Mesenchymal stem cell (in vitro differentiated cells and primary cell): ENCODE data around the gene SOX21.
"Not testable (repeated sequence)": the region's sequence is repeated elsewhere in the genome, so short reads cannot be mapped to it uniquely, and the experiment has no call there.

ENCODE experiments used
- DNase-seq: peaks from one replicate; pipeline ENCODE4 v3.0.0-alpha.2; 2013
- H2AFZ ChIP-seq: one replicate; pipeline ENCODE4 v1.6.1; 2013; ENCODE audit warnings: low read depth, mild to moderate bottlenecking, control low read depth, inconsistent platforms, low read length, moderate library complexity
- H2AK5ac ChIP-seq: 2 replicates; pipeline ENCODE4 v1.6.1; 2013; ENCODE audit warnings: low read length, moderate library complexity, mild to moderate bottlenecking, inconsistent platforms; ENCODE audit not compliant: severe bottlenecking
- H2BK120ac ChIP-seq: one replicate; pipeline ENCODE4 v1.6.1; 2013; ENCODE audit warnings: low read depth, mild to moderate bottlenecking, inconsistent platforms, low read length, moderate library complexity
- H2BK12ac ChIP-seq, 2 experiments: one replicate each; pipeline ENCODE4 v1.6.1; 2013; ENCODE audit warnings: inconsistent platforms in 2 of 2, low read length in 2 of 2, mild to moderate bottlenecking in 2 of 2, moderate library complexity in 2 of 2, control low read depth in 1 of 2
- H2BK15ac ChIP-seq: one replicate; pipeline ENCODE4 v1.6.1; 2013; ENCODE audit warnings: mild to moderate bottlenecking, low read depth, inconsistent platforms; ENCODE audit not compliant: poor library complexity, severe bottlenecking
- H2BK5ac ChIP-seq: 2 replicates; pipeline ENCODE4 v1.6.1; 2013; ENCODE audit warnings: low read depth, mild to moderate bottlenecking, low read length, control low read depth, inconsistent platforms; ENCODE audit not compliant: poor library complexity, severe bottlenecking
- H3K14ac ChIP-seq, 2 experiments: one replicate each; pipeline ENCODE4 v1.6.1; 2013; ENCODE audit warnings: inconsistent platforms in 2 of 2, low read length in 2 of 2, control low read depth in 1 of 2, mild to moderate bottlenecking in 1 of 2, moderate library complexity in 1 of 2
- H3K18ac ChIP-seq, 2 experiments: one replicate each; pipeline ENCODE4 v1.6.1; 2013; ENCODE audit warnings: inconsistent platforms in 2 of 2, low read length in 2 of 2, control low read depth in 1 of 2, low read depth in 1 of 2, mild to moderate bottlenecking in 1 of 2
- H3K23ac ChIP-seq, 2 experiments: one replicate each; pipeline ENCODE4 v1.6.1; 2013; ENCODE audit warnings: inconsistent platforms in 2 of 2, low read length in 2 of 2, mild to moderate bottlenecking in 2 of 2, moderate library complexity in 2 of 2, control low read depth in 1 of 2
- H3K27ac ChIP-seq: 2 replicates; pipeline ENCODE4 v1.5.1; 2013; ENCODE audit warnings: mild to moderate bottlenecking, moderate library complexity, low read length, control low read depth, inconsistent platforms; ENCODE audit not compliant: poor library complexity, severe bottlenecking
- H3K27me3 ChIP-seq, 2 experiments: 2 replicates each; pipeline versions ENCODE4 v1.6.1 to v1.7.0; 2013; ENCODE audit warnings: low read length in 2 of 2, mild to moderate bottlenecking in 2 of 2, moderate library complexity in 2 of 2, control low read depth in 1 of 2, inconsistent platforms in 1 of 2; ENCODE audit not compliant: control insufficient read depth in 1 of 2, insufficient read depth in 1 of 2
- H3K36me3 ChIP-seq, 2 experiments: 2 replicates each; pipeline versions ENCODE4 v1.6.1 to v1.7.0; 2013; ENCODE audit warnings: low read length in 2 of 2, control low read depth in 1 of 2, inconsistent platforms in 1 of 2, low read depth in 1 of 2, mild to moderate bottlenecking in 1 of 2; ENCODE audit not compliant: insufficient read depth in 2 of 2, control insufficient read depth in 1 of 2
- H3K4ac ChIP-seq, 2 experiments: one replicate each; pipeline ENCODE4 v1.6.1; 2013; ENCODE audit warnings: inconsistent platforms in 2 of 2, low read length in 2 of 2, mild to moderate bottlenecking in 2 of 2, moderate library complexity in 2 of 2, control low read depth in 1 of 2, low read depth in 1 of 2
- H3K4me1 ChIP-seq: 2 replicates; pipeline ENCODE4 v1.6.1; 2013; ENCODE audit warnings: low read depth, low read length, control low read depth; ENCODE audit not compliant: control insufficient read depth, insufficient read depth
- H3K4me2 ChIP-seq: 2 replicates; pipeline ENCODE4 v1.6.1; 2013; ENCODE audit warnings: low read length, mild to moderate bottlenecking, inconsistent platforms; ENCODE audit not compliant: poor library complexity, severe bottlenecking
- H3K4me3 ChIP-seq, 2 experiments: 2 replicates each; pipeline versions ENCODE4 v1.5.1 to v1.7.0; 2013; ENCODE audit warnings: low read length in 2 of 2, mild to moderate bottlenecking in 2 of 2, control low read depth in 1 of 2, low read depth in 1 of 2; ENCODE audit not compliant: insufficient read depth in 1 of 2
- H3K79me1 ChIP-seq: replicated peaks from 2 replicates; pipeline ENCODE4 v1.6.1; 2013; ENCODE audit warnings: mild to moderate bottlenecking, control low read depth, low read length, inconsistent platforms; ENCODE audit not compliant: poor library complexity, severe bottlenecking
- H3K9ac ChIP-seq: 2 replicates; pipeline ENCODE4 v1.7.0; 2013; ENCODE audit warnings: mild to moderate bottlenecking, low read length, moderate library complexity
- H3K9me3 ChIP-seq: 2 replicates; pipeline ENCODE4 v1.7.0; 2013; ENCODE audit warnings: mild to moderate bottlenecking, low read length; ENCODE audit not compliant: control insufficient read depth
- H4K8ac ChIP-seq: one replicate; pipeline ENCODE4 v1.6.1; 2013; ENCODE audit warnings: inconsistent platforms, mild to moderate bottlenecking, low read length, moderate library complexity
- H4K91ac ChIP-seq: one replicate; pipeline ENCODE4 v1.6.1; 2013; ENCODE audit warnings: mild to moderate bottlenecking, low read length, inconsistent platforms
- WGBS: methylation state at CpG from one replicate; pipeline ENCODE4 v1.1.7; 2013; ENCODE audit warnings: mixed read lengths; 5-methylcytosine and 5-hydroxymethylcytosine counted together

Gene SOX21

GRCh38 chr13:94729941-94730340, 17.6 kb upstream of the SOX21 start:
- H3K36me3 ChIP-seq, H3K4ac ChIP-seq, H4K8ac ChIP-seq, H2AK5ac ChIP-seq, H3K18ac ChIP-seq, H3K4me2 ChIP-seq, H4K91ac ChIP-seq, DNase-seq, H3K79me1 ChIP-seq, H2BK12ac ChIP-seq, H2AFZ ChIP-seq, H2BK120ac ChIP-seq, H2BK5ac ChIP-seq, H3K27ac ChIP-seq, H3K4me3 ChIP-seq, H3K14ac ChIP-seq, H3K4me1 ChIP-seq, H3K23ac ChIP-seq, H3K9ac ChIP-seq, H2BK15ac ChIP-seq: not testable (repeated sequence)
- WGBS: no CpG with 5 or more reads among the region's 1 CpG
- peaks cover 14% of the 10 kb centered on the region for H3K9me3 ChIP-seq
- peaks cover 0 to 16% of the 10 kb centered on the region in 2 experiments for H3K27me3 ChIP-seq

- H2BK12ac ChIP-seq: no peak overlapping the region
- H3K9ac ChIP-seq: no peak overlapping the region
- H2AFZ ChIP-seq: no peak overlapping the region
- no CpG with 5 or more reads among the region's 1 CpG for WGBS
- no peak overlapping the region for H2BK120ac ChIP-seq
- peaks cover 12 to 26% of the 10 kb centered on the region in 2 experiments for H3K27me3 ChIP-seq
- H3K27ac ChIP-seq: no peak overlapping the region
- peaks cover 14% of the 10 kb centered on the region for H3K9me3 ChIP-seq
- no peak overlapping the region for H3K14ac ChIP-seq
- H3K4ac ChIP-seq: no peak overlapping the region
- no peak overlapping the region for H3K4me2 ChIP-seq
- H2BK5ac ChIP-seq: no peak overlapping the region
- H2AK5ac ChIP-seq: no peak overlapping the region
- no peak overlapping the region for H4K8ac ChIP-seq
- no peak overlapping the region for H2BK15ac ChIP-seq
- no peak overlapping the region for H3K23ac ChIP-seq
- no peak overlapping the region for H3K4me3 ChIP-seq
- H3K4me1 ChIP-seq: no peaks in the 10 kb centered on the region
- H4K91ac ChIP-seq: no peak overlapping the region
- no peaks in the 10 kb centered on the region for H3K36me3 ChIP-seq
- DNase-seq: no peak
- no peaks in the 10 kb centered on the region for H3K79me1 ChIP-seq
- no peak overlapping the region for H3K18ac ChIP-seq
Measured at GRCh38 chr13:94726425-94726824, 14.1 kb upstream of the SOX21 start.

DNA sequence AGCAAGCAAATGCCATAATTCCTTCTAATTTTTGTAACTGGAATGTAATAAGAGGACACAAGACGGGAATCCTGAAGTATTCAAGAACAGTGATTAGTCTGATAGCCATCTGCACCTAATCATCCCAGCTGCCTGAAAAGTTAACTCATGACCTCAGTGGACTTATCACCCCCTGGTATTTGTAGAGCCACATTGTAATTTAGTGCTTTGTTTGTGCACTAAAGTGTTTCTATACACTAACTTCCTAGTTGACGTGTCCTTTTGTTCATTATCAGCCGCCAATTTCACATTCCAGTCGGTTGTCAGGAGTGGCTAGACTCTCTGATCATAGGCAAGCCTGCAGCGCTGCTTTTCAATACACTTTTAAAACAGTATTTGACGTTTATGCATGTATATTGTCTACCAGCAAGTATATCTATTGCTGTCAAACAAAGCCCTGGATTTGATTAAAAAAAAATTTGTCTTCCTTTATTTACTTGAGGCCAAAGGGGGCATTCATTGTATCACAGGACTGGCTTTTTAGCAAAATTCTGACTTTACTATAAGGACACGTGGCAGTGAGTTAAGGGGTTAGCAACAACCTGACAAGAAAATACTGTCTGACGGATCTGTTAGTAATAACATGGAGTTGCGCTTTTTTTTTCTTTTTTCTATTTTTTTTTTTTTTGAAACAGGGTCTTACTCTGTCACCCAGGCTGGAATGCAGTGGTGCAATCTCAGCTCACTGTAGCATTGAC, 10.4 kb upstream of the SOX21 start:
- H3K23ac ChIP-seq: no peak overlapping the region
- H3K4ac ChIP-seq: no peak overlapping the region
- no peak overlapping the region for H2AK5ac ChIP-seq
- no peak overlapping the region for H2BK120ac ChIP-seq
- H2BK5ac ChIP-seq: no peak overlapping the region
- no peak overlapping the region for H4K91ac ChIP-seq
- H3K79me1 ChIP-seq: no peaks in the 10 kb centered on the region
- no peak overlapping the region for H4K8ac ChIP-seq
- peaks cover 15 to 33% of the 10 kb centered on the region in 2 experiments for H3K27me3 ChIP-seq
- H3K14ac ChIP-seq: no peak overlapping the region
- no peak overlapping the region for H3K4me3 ChIP-seq
- no peak overlapping the region for H2BK15ac ChIP-seq
- 72% methylated on average over 6 of the region's 9 CpGs for WGBS
- no peaks in the 10 kb centered on the region for H3K4me1 ChIP-seq
- peaks cover 14% of the 10 kb centered on the region for H3K9me3 ChIP-seq
- H2AFZ ChIP-seq: no peak overlapping the region
- H3K4me2 ChIP-seq: no peak overlapping the region
- no peak overlapping the region for H3K9ac ChIP-seq
- H3K18ac ChIP-seq: no peak overlapping the region
- no peaks in the 10 kb centered on the region for H3K36me3 ChIP-seq
- no peak overlapping the region for H2BK12ac ChIP-seq
- no peak for DNase-seq
- H3K27ac ChIP-seq: no peak overlapping the region

GRCh38 chr13:94718697-94719096, 6.4 kb upstream of the SOX21 start:
- not testable (repeated sequence) for H3K36me3 ChIP-seq, H2BK12ac ChIP-seq, H3K4me2 ChIP-seq, H4K8ac ChIP-seq, H2BK15ac ChIP-seq, H3K9ac ChIP-seq, DNase-seq, H3K9me3 ChIP-seq, H3K4me1 ChIP-seq, H2AK5ac ChIP-seq, H3K14ac ChIP-seq, H3K4me3 ChIP-seq, H3K18ac ChIP-seq, H3K27ac ChIP-seq, H3K4ac ChIP-seq, H4K91ac ChIP-seq, H3K23ac ChIP-seq, H2AFZ ChIP-seq, H3K79me1 ChIP-seq, H2BK120ac ChIP-seq, H2BK5ac ChIP-seq
- WGBS: no CpG with 5 or more reads among the region's 1 CpG
- H3K27me3 ChIP-seq: peaks cover 46 to 53% of the 10 kb centered on the region in 2 experiments
